WTC11 (cell line): ENCODE measurements around the gene C10orf90.

Experiments
- USF1 ChIP-seq: sonication (generic); formaldehyde crosslinking; IDR thresholded peaks from 2 replicates; pipeline ENCODE4 v1.8.0; 2022; ENCODE audit warnings: mild to moderate bottlenecking, missing genetic modification reagents
- TF ChIP-seq, protein P1 (sequence below): fragments of 200-600 bp; IDR thresholded peaks from 2 replicates; pipeline ENCODE4 v1.8.0; 2022; ENCODE audit warnings: antibody characterized with exemption

GRCh38 chr10:126519992-126520391, 150.5 kb downstream of the C10orf90 start:
- TF ChIP-seq, protein P1, sequence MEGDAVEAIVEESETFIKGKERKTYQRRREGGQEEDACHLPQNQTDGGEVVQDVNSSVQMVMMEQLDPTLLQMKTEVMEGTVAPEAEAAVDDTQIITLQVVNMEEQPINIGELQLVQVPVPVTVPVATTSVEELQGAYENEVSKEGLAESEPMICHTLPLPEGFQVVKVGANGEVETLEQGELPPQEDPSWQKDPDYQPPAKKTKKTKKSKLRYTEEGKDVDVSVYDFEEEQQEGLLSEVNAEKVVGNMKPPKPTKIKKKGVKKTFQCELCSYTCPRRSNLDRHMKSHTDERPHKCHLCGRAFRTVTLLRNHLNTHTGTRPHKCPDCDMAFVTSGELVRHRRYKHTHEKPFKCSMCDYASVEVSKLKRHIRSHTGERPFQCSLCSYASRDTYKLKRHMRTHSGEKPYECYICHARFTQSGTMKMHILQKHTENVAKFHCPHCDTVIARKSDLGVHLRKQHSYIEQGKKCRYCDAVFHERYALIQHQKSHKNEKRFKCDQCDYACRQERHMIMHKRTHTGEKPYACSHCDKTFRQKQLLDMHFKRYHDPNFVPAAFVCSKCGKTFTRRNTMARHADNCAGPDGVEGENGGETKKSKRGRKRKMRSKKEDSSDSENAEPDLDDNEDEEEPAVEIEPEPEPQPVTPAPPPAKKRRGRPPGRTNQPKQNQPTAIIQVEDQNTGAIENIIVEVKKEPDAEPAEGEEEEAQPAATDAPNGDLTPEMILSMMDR, result no peak
- TF ChIP-seq USF1 (CRISPR knock-in tag), result no peak
